Stomach (tissue), 4 donors: ENCODE data around the gene DDX60.
A peak's percentile ranks its signal among the peaks of the same experiment; 100 is the strongest.

Experiments
- EP300 ChIP-seq: sonication (generic); formaldehyde crosslinking; IDR thresholded peaks from one replicate; pipeline ENCODE4 v1.6.1; 2017; ENCODE audit warnings: antibody characterized with exemption
- POLR2A ChIP-seq, 4 donors: fragments of 450-650 bp; IDR thresholded peaks; one replicate each; pipeline ENCODE4 v1.6.1; 2016; ENCODE audit warnings: antibody characterized with exemption in 4 of 4, control low read depth in 2 of 4, mild to moderate bottlenecking in 1 of 4, moderate library complexity in 1 of 4
- TF ChIP-seq, protein P1 (sequence below), 7 experiments: fragments of 450-650 bp in 4 of 7; fragments of 200-600 bp in 3 of 7; sonication (generic) in 3 of 7; IDR thresholded peaks; one replicate each; pipeline ENCODE4 v1.5.1; 2016 to 2019; ENCODE audit warnings: antibody characterized with exemption in 7 of 7, control low read depth in 2 of 7, mild to moderate bottlenecking in 1 of 7

- TF ChIP-seq EP300 (no peak), POLR2A (IDR thresholded peaks at IDR 0.05) (no peak)
- TF ChIP-seq, protein P1, sequence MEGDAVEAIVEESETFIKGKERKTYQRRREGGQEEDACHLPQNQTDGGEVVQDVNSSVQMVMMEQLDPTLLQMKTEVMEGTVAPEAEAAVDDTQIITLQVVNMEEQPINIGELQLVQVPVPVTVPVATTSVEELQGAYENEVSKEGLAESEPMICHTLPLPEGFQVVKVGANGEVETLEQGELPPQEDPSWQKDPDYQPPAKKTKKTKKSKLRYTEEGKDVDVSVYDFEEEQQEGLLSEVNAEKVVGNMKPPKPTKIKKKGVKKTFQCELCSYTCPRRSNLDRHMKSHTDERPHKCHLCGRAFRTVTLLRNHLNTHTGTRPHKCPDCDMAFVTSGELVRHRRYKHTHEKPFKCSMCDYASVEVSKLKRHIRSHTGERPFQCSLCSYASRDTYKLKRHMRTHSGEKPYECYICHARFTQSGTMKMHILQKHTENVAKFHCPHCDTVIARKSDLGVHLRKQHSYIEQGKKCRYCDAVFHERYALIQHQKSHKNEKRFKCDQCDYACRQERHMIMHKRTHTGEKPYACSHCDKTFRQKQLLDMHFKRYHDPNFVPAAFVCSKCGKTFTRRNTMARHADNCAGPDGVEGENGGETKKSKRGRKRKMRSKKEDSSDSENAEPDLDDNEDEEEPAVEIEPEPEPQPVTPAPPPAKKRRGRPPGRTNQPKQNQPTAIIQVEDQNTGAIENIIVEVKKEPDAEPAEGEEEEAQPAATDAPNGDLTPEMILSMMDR (IDR thresholded peaks at IDR 0.05): peak in 5 of 7 experiments; percentile 29 to 51 (median 42)
Observed at GRCh38 chr4:168318266-168318895, at the start of gene DDX60.
